Measurements from ENCODE around the gene TSPY4.
"Not testable (repeated sequence)": the region's sequence is repeated elsewhere in the genome, so short reads cannot be mapped to it uniquely, and the experiment has no call there.

The TSPY4 gene

GRCh38 chrY:9337164-9337563 is at the start of gene TSPY4:
TSPY4 (plus strand) TSS chrY:9337464; CDS start chrY:9337510, 46 bp downstream.
- DNase-seq = not testable (repeated sequence)

GRCh38 chrY:9320996-9321395 is 16.3 kb upstream of the TSPY4 start:
- no peak for DNase-seq

- not testable (repeated sequence) for DNase-seq
Observed at GRCh38 chrY:9357497-9357896, 20.2 kb downstream of the TSPY4 start, which contains the start of gene TSPY8. TSPY8 (plus strand) TSS chrY:9357797; CDS start chrY:9357843, 46 bp downstream.

All from femur (tissue), 1 donor.